Measurements from ENCODE around the gene ZSCAN4. TPM values are rescaled to one million over a fixed set of nuclear protein-coding genes. Genes with fewer than 3 reads are reported as not detected.

Gene ZSCAN4
- total RNA-seq, 2 experiments from 2014 or later: not detected

Other genes with a start within 250 kb of the ZSCAN4 start
- 1 to 10 TPM; 8.2 to 9.9 TPM for gene ZNF749, start 233.6 kb upstream of the ZSCAN4 start, total RNA-seq
- gene VN1R1, start 211.8 kb upstream of the ZSCAN4 start, total RNA-seq: under 1 TPM; 0.15 to 0.19 TPM
- gene ZNF772, start 191.4 kb upstream of the ZSCAN4 start, total RNA-seq: 1 to 10 TPM; 6.0 to 8.3 TPM
- 1 to 10 TPM; 5.3 to 5.9 TPM for gene ZNF419, start 181.2 kb upstream of the ZSCAN4 start, total RNA-seq
- 1 to 10 TPM; 4.2 to 5.0 TPM for gene ZNF773, start 169.0 kb upstream of the ZSCAN4 start, total RNA-seq
- 1 to 10 TPM; 1.8 TPM for gene ZNF549, start 141.6 kb upstream of the ZSCAN4 start, total RNA-seq
- gene ZNF550, start 109.1 kb upstream of the ZSCAN4 start, total RNA-seq: 1 to 10 TPM; 6.6 to 9.3 TPM
- gene ZNF416, start 90.0 kb upstream of the ZSCAN4 start, total RNA-seq: 1 to 10 TPM; 1.5 to 2.0 TPM
- 1 to 10 TPM; 3.3 to 3.6 TPM for gene ZIK1, start 84.8 kb upstream of the ZSCAN4 start, total RNA-seq
- gene ZNF530, start 69.0 kb upstream of the ZSCAN4 start, total RNA-seq: 1 to 10 TPM; 4.0 to 4.4 TPM
- 1 to 10 TPM; 6.9 to 7.0 TPM for gene ZNF134, start 54.7 kb upstream of the ZSCAN4 start, total RNA-seq
- 1 to 10 TPM; 5.2 to 5.7 TPM for gene ZNF211, start 35.8 kb upstream of the ZSCAN4 start, total RNA-seq
- 1 to 10 TPM; 4.7 to 6.0 TPM for gene ZNF551, start 13.0 kb downstream of the ZSCAN4 start, total RNA-seq
- gene ZNF154, start 40.3 kb downstream of the ZSCAN4 start, total RNA-seq: under 1 TPM; 0.64 to 0.69 TPM
- 1 to 10 TPM; 7.1 to 7.2 TPM for gene ZNF671, start 58.7 kb downstream of the ZSCAN4 start, total RNA-seq
- gene ZNF776, start 77.9 kb downstream of the ZSCAN4 start, total RNA-seq: 10 to 100 TPM in 1 of 2 experiments, 1 to 10 TPM in 1; 9.4 to 10.3 TPM
- 10 to 100 TPM; 14.5 to 14.9 TPM for gene ZNF586, start 100.7 kb downstream of the ZSCAN4 start, total RNA-seq
- gene ZNF552, start 146.0 kb downstream of the ZSCAN4 start, total RNA-seq: 1 to 10 TPM; 3.9 to 4.4 TPM
- gene ZNF587B, start 161.4 kb downstream of the ZSCAN4 start, total RNA-seq: 1 to 10 TPM; 8.7 to 9.2 TPM
- 10 to 100 TPM; 17.5 to 20.2 TPM for gene ZNF587, start 180.9 kb downstream of the ZSCAN4 start, total RNA-seq
- gene ZNF814, start 220.1 kb downstream of the ZSCAN4 start, total RNA-seq: 10 to 100 TPM; 12.7 to 13.3 TPM
- gene ZNF417, start 247.7 kb downstream of the ZSCAN4 start, total RNA-seq: 1 to 10 TPM; 7.8 to 8.3 TPM

Measured in activated naive CD4-positive, alpha-beta T cell treated with anti-CD3 and anti-CD28 coated beads for 36 hours (primary cell).